CD4-positive, alpha-beta T cell treated with Interleukin-6 for 4 hours (primary cell): ENCODE data around the gene MICU2.

Source experiments
- DNase-seq: peaks from one replicate; pipeline ENCODE4 v3.0.0-alpha.2; 2020; ENCODE audit warnings: mixed read lengths

MICU2 gene

DNA sequence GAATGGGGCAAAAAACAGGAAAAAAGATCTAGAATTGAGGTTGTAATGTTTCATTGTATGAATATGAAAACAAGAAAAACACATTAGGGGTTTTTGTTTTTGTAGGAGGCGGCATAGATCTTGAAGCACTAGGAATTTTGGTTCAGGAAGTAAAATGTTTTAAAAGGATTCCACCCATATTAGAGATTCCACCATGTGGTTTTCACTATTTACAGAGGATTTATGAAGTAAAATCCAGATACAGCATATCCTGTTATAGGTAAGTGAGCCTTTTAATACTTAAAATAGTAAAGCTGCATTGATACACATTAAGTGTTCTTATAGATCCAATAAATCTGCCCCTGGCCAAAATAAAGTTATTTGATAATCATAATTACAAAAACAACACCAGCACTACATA lies 61.4 kb downstream of the MICU2 start:
- no peak for DNase-seq

- no peak for DNase-seq
Observed at GRCh38 chr13:21541980-21542379, 62.0 kb downstream of the MICU2 start.

GRCh38 chr13:21541271-21541670 lies 62.7 kb downstream of the MICU2 start:
- no peak for DNase-seq

GRCh38 chr13:21539687-21540086 lies 64.3 kb downstream of the MICU2 start:
- DNase-seq: no peak

DNA sequence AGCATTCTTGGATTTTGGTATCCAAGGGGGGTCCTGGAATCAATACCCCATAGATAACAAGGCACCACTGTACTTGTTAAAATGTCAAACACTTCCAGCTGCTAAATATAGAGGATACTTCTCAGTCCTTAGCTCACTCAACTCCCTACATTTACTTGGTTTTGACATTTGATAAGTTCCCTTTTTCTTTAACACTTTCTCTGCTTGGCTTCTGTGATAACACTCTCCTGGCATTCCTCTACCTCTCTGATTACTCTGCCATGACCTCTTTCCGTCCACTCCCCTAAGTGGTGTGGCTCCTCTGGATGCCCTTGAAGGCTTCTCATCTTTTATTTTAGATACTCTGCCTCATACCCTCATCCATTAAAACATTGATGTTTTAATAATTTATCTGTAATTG lies 65.2 kb downstream of the MICU2 start:
- no peak for DNase-seq

GRCh38 chr13:21538280-21538679 lies 65.7 kb downstream of the MICU2 start:
- no peak for DNase-seq

- no peak for DNase-seq
Observed at GRCh38 chr13:21537105-21537504, 66.9 kb downstream of the MICU2 start.

GRCh38 chr13:21534760-21535159 lies 69.2 kb downstream of the MICU2 start:
- no peak for DNase-seq

- DNase-seq: no peak
Observed at GRCh38 chr13:21531455-21531854, 72.5 kb downstream of the MICU2 start.

DNA sequence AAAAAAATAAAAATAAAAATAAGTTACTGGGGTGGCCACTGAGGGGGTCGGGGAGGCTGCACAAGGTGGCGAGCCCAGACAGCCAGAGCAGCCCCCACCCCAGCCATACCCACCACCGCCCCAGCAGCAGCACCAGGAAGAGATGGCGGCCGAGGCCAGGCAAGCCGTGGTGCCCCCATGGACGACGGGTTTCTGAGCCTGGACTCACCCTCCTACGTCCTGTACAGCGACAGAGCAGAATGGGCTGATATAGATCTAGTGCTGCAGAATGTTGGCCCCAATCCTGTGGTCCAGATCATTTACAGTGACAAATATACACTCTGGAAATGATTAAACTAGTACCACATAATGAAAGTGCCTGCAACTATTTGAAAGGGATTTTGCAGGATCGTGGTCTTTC lies 73.3 kb downstream of the MICU2 start:
- DNase-seq: no peak

DNA sequence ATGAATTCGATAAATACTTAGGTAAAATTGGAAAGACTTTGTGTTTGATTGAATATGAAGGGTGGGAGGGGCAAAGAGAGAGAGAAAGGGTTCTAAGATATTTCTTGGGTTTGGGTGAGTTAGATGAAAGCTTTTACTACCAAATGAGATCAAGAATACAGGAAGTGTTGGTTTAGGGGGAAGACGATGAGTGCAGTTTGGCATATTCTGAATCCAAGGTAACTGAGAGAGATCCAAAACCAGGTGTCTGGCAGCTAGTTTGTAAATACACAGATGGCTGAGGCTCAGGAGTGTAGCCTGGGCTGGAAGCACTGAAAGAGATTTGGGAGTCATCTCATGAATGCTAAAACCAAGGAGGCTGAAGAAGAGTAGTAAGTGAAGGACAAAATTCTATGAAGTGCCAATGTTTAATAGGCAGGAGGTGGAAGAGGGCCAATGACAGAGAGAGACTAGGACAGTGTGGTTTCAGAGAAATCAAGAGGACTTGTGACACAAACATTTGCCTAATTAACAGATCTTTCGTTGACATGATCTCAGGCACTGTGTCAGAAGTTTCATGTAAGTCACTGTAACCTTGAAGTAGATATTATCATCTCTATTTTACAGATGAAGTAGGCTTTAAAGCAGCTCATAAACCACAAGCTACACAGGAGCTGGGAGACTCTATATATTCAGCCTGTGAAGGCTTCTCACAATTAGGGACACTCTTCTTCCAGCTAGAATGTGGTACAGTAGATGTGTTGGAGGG lies 74.7 kb downstream of the MICU2 start:
- no peak for DNase-seq

- no peak for DNase-seq
Observed at GRCh38 chr13:21528616-21529015, 75.4 kb downstream of the MICU2 start.

GRCh38 chr13:21526707-21527540 lies 77.0 kb downstream of the MICU2 start:
- no peak for DNase-seq

DNA sequence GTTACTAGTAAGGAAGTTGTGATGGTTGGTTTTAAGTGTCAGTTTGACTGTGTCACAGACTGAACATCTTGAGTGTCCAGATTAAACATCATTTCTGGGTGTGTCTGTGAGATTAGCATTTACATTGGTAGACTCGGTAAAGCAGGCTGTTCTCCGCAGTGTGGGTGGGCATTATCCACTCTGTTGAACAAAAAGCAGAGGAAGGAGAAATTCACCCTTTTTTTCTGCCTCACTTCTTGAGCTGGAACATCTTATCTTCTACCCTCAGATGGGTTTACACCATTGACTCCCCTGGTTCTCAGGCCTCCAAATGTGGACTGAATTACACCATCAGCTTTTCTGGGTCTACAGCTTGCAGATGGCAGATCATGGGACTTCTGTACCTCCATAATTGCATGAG lies 81.1 kb downstream of the MICU2 start:
- no peak for DNase-seq

- no peak for DNase-seq
Observed at GRCh38 chr13:21522130-21522529, 81.8 kb downstream of the MICU2 start.

- no peak for DNase-seq
Observed at GRCh38 chr13:21518617-21519144, 85.3 kb downstream of the MICU2 start.

DNA sequence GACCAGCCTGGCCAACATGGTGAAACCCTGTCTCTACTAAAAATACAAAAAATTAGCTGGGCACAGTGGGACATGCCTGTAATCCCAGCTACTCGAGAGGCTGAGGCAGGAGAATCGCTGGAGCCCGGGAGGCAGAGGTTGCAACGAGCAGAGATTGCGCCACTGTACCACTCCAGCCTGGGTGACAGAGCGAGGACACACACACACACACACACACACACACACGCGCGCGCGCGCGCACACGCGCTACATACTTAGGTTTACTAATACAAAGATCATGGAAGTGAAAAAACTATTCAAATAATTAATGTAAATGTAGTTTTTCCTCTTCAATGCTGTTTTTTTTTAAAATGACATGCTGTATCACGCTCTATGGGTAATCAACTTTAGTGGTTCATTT lies 86.4 kb downstream of the MICU2 start:
- no peak for DNase-seq

- no peak for DNase-seq
Observed at GRCh38 chr13:21516805-21517204, 87.2 kb downstream of the MICU2 start.

- no peak for DNase-seq
Observed at GRCh38 chr13:21511849-21512248, 92.1 kb downstream of the MICU2 start.

DNA sequence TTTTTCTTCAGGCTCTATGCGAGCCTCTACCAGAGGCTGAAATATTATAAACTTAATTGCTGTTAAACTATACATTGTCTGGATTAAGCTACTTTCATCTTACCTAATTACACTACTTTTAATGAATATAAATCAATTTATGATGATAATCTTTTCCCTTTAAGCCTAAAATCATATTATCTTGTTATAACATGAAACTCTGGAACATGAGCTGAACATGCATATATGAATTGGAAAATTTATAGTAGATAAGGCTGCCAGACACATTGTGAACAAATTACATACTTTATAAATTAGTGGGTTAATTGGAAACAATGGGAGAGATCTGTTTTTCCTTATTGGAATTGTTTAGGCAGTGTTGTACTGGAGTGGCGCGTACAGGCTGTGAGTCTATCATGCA lies 99.6 kb downstream of the MICU2 start:
- no peak for DNase-seq

DNA sequence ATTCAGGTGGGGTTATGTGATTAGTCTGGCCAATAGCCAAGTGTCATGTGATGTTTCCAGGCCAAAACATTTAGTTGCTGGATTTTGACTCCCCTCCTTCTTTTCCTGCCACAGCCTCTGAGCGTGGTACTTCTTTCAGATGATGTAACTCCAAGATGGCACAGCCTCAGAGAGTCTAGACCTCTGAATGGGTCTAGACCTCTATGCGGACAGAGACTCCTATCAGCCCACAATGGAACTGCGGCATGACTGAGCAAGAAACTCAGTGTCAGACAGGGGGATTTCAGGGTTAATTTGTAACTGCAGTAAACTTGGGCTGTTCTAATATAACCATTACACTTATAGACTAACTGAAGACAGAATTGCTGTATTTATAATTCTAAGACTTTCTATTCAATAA lies 102.3 kb downstream of the MICU2 start:
- DNase-seq: no peak

DNA sequence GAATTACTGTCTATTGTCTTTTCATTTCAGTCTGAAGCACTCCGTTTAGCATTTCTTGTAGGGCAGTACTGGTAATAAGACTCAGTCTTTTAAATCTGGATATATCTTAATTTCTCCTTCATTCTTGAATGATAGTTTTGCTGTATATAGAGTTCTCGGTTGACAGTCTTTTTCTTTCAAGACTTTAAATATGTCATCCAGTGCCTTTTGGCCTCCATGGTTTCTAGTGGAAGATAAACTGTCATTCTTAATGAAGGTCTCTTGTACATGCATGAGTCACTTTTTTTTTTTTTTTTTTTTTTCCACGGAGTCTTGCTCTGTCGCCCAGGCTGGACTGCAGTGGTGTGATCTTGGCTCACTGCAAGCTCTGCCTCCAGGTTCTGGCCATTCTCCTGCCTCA lies 117.6 kb downstream of the MICU2 start:
- DNase-seq: no peak

DNA sequence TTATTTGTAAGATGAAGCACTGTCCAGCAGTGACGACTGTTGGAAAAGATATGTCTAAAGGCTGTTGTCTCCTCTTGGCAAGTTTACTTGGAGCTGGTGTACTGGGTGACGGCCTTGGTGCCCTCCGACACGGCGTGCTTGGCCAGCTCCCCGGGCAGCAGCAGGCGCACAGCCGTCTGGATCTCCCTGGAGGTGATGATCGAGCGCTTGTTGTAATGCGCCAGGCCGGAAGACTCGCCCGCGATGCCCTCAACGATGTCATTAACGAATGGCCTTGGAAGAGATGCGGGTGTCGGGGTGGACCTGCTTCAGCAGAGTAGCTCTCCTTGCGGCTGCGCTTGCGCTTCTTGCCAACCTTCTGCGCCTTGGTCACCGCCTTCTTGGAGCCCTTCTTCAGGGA lies 120.2 kb downstream of the MICU2 start:
- no peak for DNase-seq

DNA sequence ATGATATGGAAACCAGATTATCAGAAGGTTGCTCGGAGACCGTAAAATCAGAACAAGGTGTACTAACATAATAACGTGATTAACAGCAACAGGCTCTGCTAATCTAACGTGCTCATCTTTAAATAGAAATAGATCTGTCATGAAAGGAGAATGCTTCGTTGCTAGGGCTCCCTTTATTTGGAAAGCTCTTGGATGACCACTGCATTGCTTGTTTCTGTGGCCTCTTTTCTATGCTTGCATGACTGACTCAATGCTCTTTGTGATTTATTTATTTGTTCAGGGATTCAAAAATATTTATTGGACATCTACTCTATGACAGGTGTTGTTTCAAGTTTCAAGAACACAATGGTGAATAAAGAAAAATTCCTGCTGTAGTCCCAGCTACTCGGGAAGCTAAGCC lies 122.6 kb downstream of the MICU2 start:
- DNase-seq: no peak
